GM21360 (cell line): Measurements from ENCODE around the gene SAMD4A.
A peak's percentile ranks its signal among the peaks of the same experiment; 100 is the strongest.

Experiments
- ATAC-seq: cut with Tn5 transposase; IDR thresholded peaks from one replicate; pipeline ENCODE4 v1.9.1; 2021; ENCODE audit warnings: mild to moderate bottlenecking, moderate library complexity; ENCODE audit not compliant: unreplicated experiment

Gene SAMD4A

GRCh38 chr14:54697803-54698202 lies 130.9 kb downstream of the SAMD4A start:
- ATAC-seq: no peak

GRCh38 chr14:54698501-54698900 lies 131.6 kb downstream of the SAMD4A start:
- ATAC-seq: no peak

- no peak for ATAC-seq
Observed at GRCh38 chr14:54698966-54699530, 132.1 kb downstream of the SAMD4A start.

- ATAC-seq: no peak
Observed at GRCh38 chr14:54699735-54700134, 132.8 kb downstream of the SAMD4A start.

- no peak for ATAC-seq
Observed at GRCh38 chr14:54700717-54701116, 133.8 kb downstream of the SAMD4A start.

- ATAC-seq: no peak
Observed at GRCh38 chr14:54702014-54702491, 135.1 kb downstream of the SAMD4A start.

GRCh38 chr14:54702492-54702891 lies 135.6 kb downstream of the SAMD4A start:
- ATAC-seq: no peak

GRCh38 chr14:54703082-54703481 lies 136.2 kb downstream of the SAMD4A start:
- ATAC-seq: no peak

- ATAC-seq: no peak
Observed at GRCh38 chr14:54703724-54704123, 136.8 kb downstream of the SAMD4A start.

GRCh38 chr14:54704768-54705167 lies 137.8 kb downstream of the SAMD4A start:
- no peak for ATAC-seq

GRCh38 chr14:54706769-54707168 lies 139.8 kb downstream of the SAMD4A start:
- ATAC-seq: no peak

- ATAC-seq: no peak
Observed at GRCh38 chr14:54708161-54708560, 141.2 kb downstream of the SAMD4A start.

GRCh38 chr14:54708982-54709381 lies 142.1 kb downstream of the SAMD4A start:
- no peak for ATAC-seq

GRCh38 chr14:54709444-54709843 lies 142.5 kb downstream of the SAMD4A start:
- peak; percentile 92 for ATAC-seq

GRCh38 chr14:54709867-54710266 lies 142.9 kb downstream of the SAMD4A start:
- ATAC-seq: no peak

GRCh38 chr14:54711312-54711711 lies 144.4 kb downstream of the SAMD4A start:
- no peak for ATAC-seq

- no peak for ATAC-seq
Observed at GRCh38 chr14:54711812-54712464, 145.0 kb downstream of the SAMD4A start.

- ATAC-seq: no peak
Observed at GRCh38 chr14:54712465-54713200, 145.7 kb downstream of the SAMD4A start.

GRCh38 chr14:54713379-54713778 lies 146.5 kb downstream of the SAMD4A start:
- ATAC-seq: no peak

- ATAC-seq: no peak
Observed at GRCh38 chr14:54715239-54715638, 148.3 kb downstream of the SAMD4A start.

- no peak for ATAC-seq
Observed at GRCh38 chr14:54715811-54716210, 148.9 kb downstream of the SAMD4A start.

- ATAC-seq: no peak
Observed at GRCh38 chr14:54716862-54717261, 149.9 kb downstream of the SAMD4A start.
